Measurements from ENCODE around the gene UCN.
A peak's percentile ranks its signal among the peaks of the same experiment; 100 is the strongest.
"Not testable (repeated sequence)": the region's sequence is repeated elsewhere in the genome, so short reads cannot be mapped to it uniquely, and the experiment has no call there.

Gene UCN

GRCh38 chr2:27313882-27314645, 5.8 kb upstream of the UCN start:
- no peak for DNase-seq

GRCh38 chr2:27312152-27312551, 3.9 kb upstream of the UCN start:
- DNase-seq, result no peak

- DNase-seq, result no peak
Observed at GRCh38 chr2:27309651-27310050, 1.4 kb upstream of the UCN start.

GRCh38 chr2:27307545-27308358, 493 bp downstream of the UCN start:
- no peak for DNase-seq

- no peak for DNase-seq
Observed at GRCh38 chr2:27307287-27307544, 1.0 kb downstream of the UCN start.

GRCh38 chr2:27306573-27307286, 1.5 kb downstream of the UCN start:
- no peak for DNase-seq

GRCh38 chr2:27306136-27306535, 2.1 kb downstream of the UCN start:
- DNase-seq, result no peak

- no peak for DNase-seq
Observed at GRCh38 chr2:27305516-27305915, 2.7 kb downstream of the UCN start.

GRCh38 chr2:27304488-27305240, 3.6 kb downstream of the UCN start:
- no peak for DNase-seq

- DNase-seq, result peak; percentile 43 to 85
Observed at GRCh38 chr2:27303093-27304025, 4.9 kb downstream of the UCN start.

GRCh38 chr2:27300606-27301005, 7.6 kb downstream of the UCN start:
- not testable (repeated sequence) for DNase-seq

- DNase-seq, result no peak
Observed at GRCh38 chr2:27298391-27299080, 9.7 kb downstream of the UCN start.

GRCh38 chr2:27297195-27297594, 11.1 kb downstream of the UCN start:
- no peak for DNase-seq

GRCh38 chr2:27296481-27296880, 11.8 kb downstream of the UCN start:
- no peak for DNase-seq

- no peak for DNase-seq
Observed at GRCh38 chr2:27294928-27295327, 13.3 kb downstream of the UCN start.

GRCh38 chr2:27291865-27292264, 16.4 kb downstream of the UCN start:
- DNase-seq, result no peak

GRCh38 chr2:27290549-27290948, 17.7 kb downstream of the UCN start:
- no peak for DNase-seq

- no peak for DNase-seq
Observed at GRCh38 chr2:27288610-27289009, 19.6 kb downstream of the UCN start.

GRCh38 chr2:27285481-27285880, 22.8 kb downstream of the UCN start:
- no peak for DNase-seq

- DNase-seq, result no peak
Observed at GRCh38 chr2:27284996-27285395, 23.2 kb downstream of the UCN start.

- DNase-seq, result no peak
Observed at GRCh38 chr2:27282892-27283291, 25.4 kb downstream of the UCN start.

Measured in NCI-H446 (cell line).